Gastroesophageal sphincter (tissue), 4 donors: ENCODE measurements around the gene MIER1. TPM values are rescaled to one million over a fixed set of nuclear protein-coding genes. Genes with fewer than 3 reads are reported as not detected.
A peak's percentile ranks its signal among the peaks of the same experiment; 100 is the strongest.

Experiments
- ATAC-seq: fragments of 150-250 bp; one replicate; pipeline ENCODE4 v1.9.1; 2016; ENCODE audit warnings: mild to moderate bottlenecking, moderate library complexity
- H3K27ac ChIP-seq, 4 donors: fragments of 200-600 bp; sonication (generic) in 3 of 4; 1 replicate in 3 of 4; 2 replicates in 1 of 4; pipeline ENCODE4 v1.5.1; 2016 to 2019
- H3K27me3 ChIP-seq: fragments of 200-600 bp; sonication (generic); one replicate; pipeline ENCODE4 v1.5.1; 2019
- H3K36me3 ChIP-seq, 2 donors: fragments of 200-600 bp; sonication (generic); one replicate each; pipeline ENCODE4 v1.5.1; 2019; ENCODE audit warnings: control low read depth in 1 of 2
- H3K4me1 ChIP-seq, 3 donors: fragments of 200-600 bp; sonication (generic); 1 replicate in 2 of 3; 2 replicates in 1 of 3; pipeline ENCODE4 v1.5.1; 2016 to 2019; ENCODE audit warnings: control low read depth in 2 of 3
- H3K4me3 ChIP-seq, 2 donors: fragments of 200-600 bp; sonication (generic); one replicate each; pipeline ENCODE4 v1.5.1; 2019; ENCODE audit warnings: mild to moderate bottlenecking in 1 of 2, moderate library complexity in 1 of 2
- H3K9me3 ChIP-seq, 3 donors: fragments of 200-600 bp; sonication (generic); one replicate each; pipeline ENCODE4 v1.5.1; 2017 to 2019; ENCODE audit warnings: control low read depth in 2 of 3
- EP300 ChIP-seq: sonication (generic); formaldehyde crosslinking; IDR thresholded peaks from one replicate; pipeline ENCODE4 v1.6.1; 2017; ENCODE audit warnings: antibody characterized with exemption, mild to moderate bottlenecking
- POLR2A ChIP-seq, 2 donors: fragments of 450-650 bp; IDR thresholded peaks; one replicate each; pipeline ENCODE4 v1.6.1; 2017; ENCODE audit warnings: antibody characterized with exemption in 2 of 2, mild to moderate bottlenecking in 2 of 2, moderate library complexity in 1 of 2
- POLR2AphosphoS5 ChIP-seq: sonication (generic); formaldehyde crosslinking; IDR thresholded peaks from one replicate; pipeline ENCODE4 v1.6.1; 2017; ENCODE audit warnings: antibody characterized with exemption
- WGBS, 2 donors: methylation state at CpG; one replicate each; pipeline ENCODE4 v1.1.5; 2018; ENCODE audit warnings: low coverage in 1 of 2; 5-methylcytosine and 5-hydroxymethylcytosine counted together
- total RNA-seq, 4 donors: library from RNA; depleted of rRNA; stranded (reverse); fragments of >200 nt; gene quantifications; one replicate each; pipeline ENCODE4 v1.1.0, GENCODE V29; 2016
- TF ChIP-seq, protein P1 (sequence below), 4 experiments: fragments of 200-600 bp in 2 of 4; fragments of 450-650 bp in 2 of 4; sonication (generic) in 1 of 4; IDR thresholded peaks; one replicate each; pipeline ENCODE4 v1.5.1; 2017 to 2019; ENCODE audit warnings: antibody characterized with exemption in 4 of 4, mild to moderate bottlenecking in 2 of 4, moderate library complexity in 2 of 4

Gene MIER1
- total RNA-seq, 4 donors from 2014 or later: 53.2 to 65.6 (median 57.6) TPM

DNA sequence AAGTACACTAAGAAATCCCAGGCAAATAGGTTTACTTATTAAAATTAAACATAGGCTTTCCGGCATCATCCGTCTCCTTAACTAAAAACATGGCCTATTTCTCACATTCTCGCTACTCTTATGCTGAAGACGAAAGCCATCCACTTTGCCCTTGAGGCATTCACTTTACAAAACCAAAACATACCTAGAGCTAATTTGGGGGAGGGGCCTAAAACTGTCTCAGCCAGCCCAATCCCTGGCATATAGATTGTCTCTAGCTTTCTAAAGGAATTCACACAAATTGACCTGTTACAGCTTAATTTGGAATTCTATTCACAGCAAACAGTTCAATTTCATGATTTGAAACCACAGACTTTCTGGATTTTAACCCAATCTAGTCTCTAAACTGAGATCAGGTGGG is 94.3 kb downstream of the MIER1 start:
- no peaks in the 10 kb centered on the region for H3K27me3 ChIP-seq
- H3K9me3 ChIP-seq: no peaks in the 10 kb centered on the region
- TF ChIP-seq POLR2AphosphoS5 (no peak), POLR2A (IDR thresholded peaks at IDR 0.05) (no peak), EP300 (no peak)
- TF ChIP-seq, protein P1, sequence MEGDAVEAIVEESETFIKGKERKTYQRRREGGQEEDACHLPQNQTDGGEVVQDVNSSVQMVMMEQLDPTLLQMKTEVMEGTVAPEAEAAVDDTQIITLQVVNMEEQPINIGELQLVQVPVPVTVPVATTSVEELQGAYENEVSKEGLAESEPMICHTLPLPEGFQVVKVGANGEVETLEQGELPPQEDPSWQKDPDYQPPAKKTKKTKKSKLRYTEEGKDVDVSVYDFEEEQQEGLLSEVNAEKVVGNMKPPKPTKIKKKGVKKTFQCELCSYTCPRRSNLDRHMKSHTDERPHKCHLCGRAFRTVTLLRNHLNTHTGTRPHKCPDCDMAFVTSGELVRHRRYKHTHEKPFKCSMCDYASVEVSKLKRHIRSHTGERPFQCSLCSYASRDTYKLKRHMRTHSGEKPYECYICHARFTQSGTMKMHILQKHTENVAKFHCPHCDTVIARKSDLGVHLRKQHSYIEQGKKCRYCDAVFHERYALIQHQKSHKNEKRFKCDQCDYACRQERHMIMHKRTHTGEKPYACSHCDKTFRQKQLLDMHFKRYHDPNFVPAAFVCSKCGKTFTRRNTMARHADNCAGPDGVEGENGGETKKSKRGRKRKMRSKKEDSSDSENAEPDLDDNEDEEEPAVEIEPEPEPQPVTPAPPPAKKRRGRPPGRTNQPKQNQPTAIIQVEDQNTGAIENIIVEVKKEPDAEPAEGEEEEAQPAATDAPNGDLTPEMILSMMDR (IDR thresholded peaks at IDR 0.05): no peak
- peaks cover 7 to 55% (median 20%) of the 10 kb centered on the region in 3 donors for H3K4me1 ChIP-seq
- H3K36me3 ChIP-seq: peaks cover 0 to 9% of the 10 kb centered on the region in 2 donors
- 56 to 75% methylated on average over 3 to 4 of the region's 4 CpGs for WGBS, 2 donors
- peak overlapping the region; percentile 65 to 77 (median 68) for H3K27ac ChIP-seq
- no peak for ATAC-seq
- no peak overlapping the region for H3K4me3 ChIP-seq

DNA sequence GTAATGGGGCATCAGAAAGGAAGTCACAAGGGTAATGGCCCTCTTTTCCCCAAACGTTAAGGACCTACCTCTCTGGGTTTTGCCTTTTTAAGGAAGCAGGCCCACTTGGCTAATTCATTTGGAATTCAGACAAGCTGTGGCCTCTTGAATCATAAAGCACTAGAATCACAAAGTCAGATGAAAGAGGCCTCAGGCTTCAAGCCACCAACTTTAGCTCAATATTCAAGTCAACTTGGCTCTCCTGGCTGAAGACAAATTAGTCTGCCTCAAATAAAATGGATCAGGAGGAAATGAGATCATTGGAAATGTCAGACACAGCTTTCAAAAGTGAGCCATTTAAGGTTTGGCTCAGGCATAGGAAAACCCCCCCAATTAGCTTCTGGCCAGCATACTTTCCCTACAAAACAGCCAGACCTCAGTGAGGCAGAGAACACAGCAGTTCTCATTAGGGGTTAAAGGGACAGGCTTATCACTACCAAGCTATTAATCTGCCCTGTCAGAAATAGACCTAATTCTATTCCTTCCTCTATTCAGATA is 94.9 kb downstream of the MIER1 start:
- peaks cover 7 to 55% (median 20%) of the 10 kb centered on the region in 3 donors for H3K4me1 ChIP-seq
- H3K27me3 ChIP-seq: no peaks in the 10 kb centered on the region
- WGBS, 2 donors: 22% methylated on average over 1 of the region's 1 CpG; no CpG with 5 or more reads in 1 of the 2 donors
- H3K9me3 ChIP-seq: no peaks in the 10 kb centered on the region
- H3K27ac ChIP-seq: peak overlapping the region; percentile 65 to 77 (median 68)
- ATAC-seq: no peak
- TF ChIP-seq EP300 (no peak), POLR2A (IDR thresholded peaks at IDR 0.05) (no peak), POLR2AphosphoS5 (no peak)
- TF ChIP-seq, protein P1 (IDR thresholded peaks at IDR 0.05): no peak
- H3K4me3 ChIP-seq: no peak overlapping the region
- peaks cover 0 to 14% of the 10 kb centered on the region in 2 donors for H3K36me3 ChIP-seq

DNA sequence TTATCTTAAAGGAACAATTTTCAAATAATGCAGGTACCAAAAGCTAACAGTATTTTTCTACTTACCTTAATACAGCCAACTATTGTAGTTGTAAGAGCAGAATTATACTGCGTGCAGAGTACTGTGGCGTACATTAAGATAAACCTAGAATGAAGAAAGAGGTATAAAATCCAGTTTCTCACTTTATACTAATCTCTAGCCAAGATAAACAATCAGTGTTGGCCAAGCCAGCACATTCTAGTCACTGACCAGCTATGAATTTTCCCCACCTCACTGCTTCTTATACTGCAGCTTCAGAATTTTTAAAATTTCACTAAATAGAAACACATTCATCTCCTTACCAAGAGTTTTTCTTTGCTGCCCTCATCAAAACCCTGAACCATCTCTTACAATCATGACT is 95.5 kb downstream of the MIER1 start:
- no peak for ATAC-seq

DNA sequence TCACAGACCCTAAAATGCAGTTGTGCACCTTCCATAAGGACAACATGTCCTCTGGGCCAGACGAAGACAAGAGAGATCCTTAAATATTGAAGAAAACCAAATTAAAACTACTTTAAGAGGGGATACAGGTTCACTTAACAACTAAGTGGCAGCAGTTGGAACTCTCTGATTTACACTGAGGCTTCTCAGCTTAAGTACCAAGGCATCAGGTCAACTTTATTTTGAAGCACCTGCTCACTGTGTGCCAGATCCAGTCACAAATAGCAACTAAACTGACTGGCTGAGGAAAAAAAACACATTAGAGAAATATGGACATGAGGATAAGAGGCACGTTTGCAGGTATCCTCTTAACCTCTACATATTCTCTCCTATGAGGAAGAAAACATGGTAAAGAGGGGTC is 96.0 kb downstream of the MIER1 start:
- TF ChIP-seq, protein P1 (IDR thresholded peaks at IDR 0.05): no peak
- TF ChIP-seq POLR2A (IDR thresholded peaks at IDR 0.05) (no peak), EP300 (no peak), POLR2AphosphoS5 (no peak)
- Histone ChIP-seq H3K36me3 (peaks cover 0 to 18% of the 10 kb centered on the region in 2 donors), H3K27ac (peak overlapping the region; percentile 65 to 77 (median 68)), H3K4me3 (no peak overlapping the region), H3K9me3 (no peaks in the 10 kb centered on the region), H3K4me1 (peaks cover 7 to 55% (median 20%) of the 10 kb centered on the region in 3 donors), H3K27me3 (no peaks in the 10 kb centered on the region)
- ATAC-seq: no peak
- WGBS, 2 donors: 36 to 60% methylated on average over 1 to 2 of the region's 2 CpGs

More for the DNA sequence above, 95.5 kb downstream of the MIER1 start:
- H3K4me1 ChIP-seq: peaks cover 7 to 55% (median 20%) of the 10 kb centered on the region in 3 donors
- no peaks in the 10 kb centered on the region for H3K9me3 ChIP-seq
- peak overlapping the region; percentile 65 to 77 (median 68) for H3K27ac ChIP-seq
- TF ChIP-seq POLR2A (IDR thresholded peaks at IDR 0.05) (no peak), POLR2AphosphoS5 (peak; percentile 22)
- H3K36me3 ChIP-seq: peaks cover 0 to 18% of the 10 kb centered on the region in 2 donors
- WGBS, 2 donors: 26 to 44% methylated on average over 2 of the region's 2 CpGs
- no peak overlapping the region for H3K4me3 ChIP-seq
- no peaks in the 10 kb centered on the region for H3K27me3 ChIP-seq

DNA sequence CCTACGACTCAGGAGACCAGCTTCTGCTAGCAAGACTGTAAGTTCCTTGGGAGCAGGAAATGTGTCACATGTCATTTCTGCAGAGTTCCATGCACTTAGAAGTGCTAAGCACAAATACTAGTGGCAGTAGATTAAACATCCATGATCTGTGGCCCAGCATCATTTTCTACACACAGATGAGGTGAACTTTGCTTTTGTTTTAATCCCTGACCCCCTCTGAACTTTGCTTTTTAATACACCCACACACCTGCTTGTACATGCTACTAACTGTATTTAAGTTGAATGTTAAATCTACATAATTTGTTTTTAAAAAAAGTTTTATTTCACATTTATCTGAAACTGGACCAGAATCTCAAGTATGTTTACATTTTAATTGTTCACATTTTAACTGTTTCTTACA is 104.7 kb downstream of the MIER1 start:
- peaks cover 0 to 29% (median 13%) of the 10 kb centered on the region in 3 donors for H3K4me1 ChIP-seq
- H3K36me3 ChIP-seq: peaks cover 0 to 18% of the 10 kb centered on the region in 2 donors
- no peaks in the 10 kb centered on the region for H3K9me3 ChIP-seq
- WGBS, 2 donors: 80% methylated on average over 1 of the region's 1 CpG
- H3K4me3 ChIP-seq: no peak overlapping the region
- TF ChIP-seq, protein P1 (IDR thresholded peaks at IDR 0.05): no peak
- TF ChIP-seq POLR2A (IDR thresholded peaks at IDR 0.05): no peak
- TF ChIP-seq EP300: no peak
- TF ChIP-seq POLR2AphosphoS5: no peak
- no peak for ATAC-seq
- no peaks in the 10 kb centered on the region for H3K27me3 ChIP-seq
- H3K27ac ChIP-seq: no peak overlapping the region
